Activated CD8-positive, alpha-beta T cell treated with anti-CD3 and anti-CD28 coated beads, Interleukin-2, amount 10 ng/mL, durations not matched to agents 7 days and 5 days (primary cell): ENCODE results near the gene EMSY. TPM values are rescaled to one million over a fixed set of nuclear protein-coding genes. Genes with fewer than 3 reads are reported as not detected.
A peak's percentile ranks its signal among the peaks of the same experiment; 100 is the strongest.
"Not testable (repeated sequence)": the region's sequence is repeated elsewhere in the genome, so short reads cannot be mapped to it uniquely, and the experiment has no call there.

ENCODE experiments used
- ATAC-seq: fragments of 150-1000 bp; cut with Tn5 transposase; one replicate; pipeline ENCODE4 v1.10.0; 2021; ENCODE audit warnings: moderate library complexity
- CTCF ChIA-PET: fragments of 350-600 bp; sonication (Branson Sonifier 250); formaldehyde crosslinking; loops from one replicate; lab custom pipeline; 2021; ENCODE audit warnings: antibody characterized with exemption; lab: Charles Lee
- POLR2A ChIA-PET: fragments of 350-600 bp; sonication (Branson Sonifier 250); formaldehyde crosslinking; loops from one replicate; lab custom pipeline; 2021; ENCODE audit warnings: antibody characterized with exemption; lab: Charles Lee
- DNase-seq: peaks from one replicate; pipeline ENCODE4 v3.0.0-alpha.2; 2020
- H3K27ac Mint-ChIP-seq: one replicate; pipeline ENCODE4 v1.8.0; 2021; ENCODE audit warnings: mild to moderate bottlenecking, mixed read lengths
- H3K27me3 Mint-ChIP-seq: one replicate; pipeline ENCODE4 v1.8.0; 2021; ENCODE audit warnings: low read depth, mixed read lengths
- H3K36me3 Mint-ChIP-seq: one replicate; pipeline ENCODE4 v1.8.0; 2021; ENCODE audit warnings: low read depth, mixed read lengths
- H3K4me1 Mint-ChIP-seq: one replicate; pipeline ENCODE4 v1.8.0; 2021; ENCODE audit warnings: low read depth, mixed read lengths
- H3K4me3 Mint-ChIP-seq: one replicate; pipeline ENCODE4 v1.8.0; 2021; ENCODE audit warnings: mild to moderate bottlenecking, mixed read lengths
- H3K9me3 Mint-ChIP-seq: one replicate; pipeline ENCODE4 v1.8.0; 2022; ENCODE audit warnings: mixed read lengths; ENCODE audit not compliant: insufficient read depth
- total RNA-seq, 2 experiments: library from RNA; stranded (reverse); gene quantifications; one replicate each; pipeline ENCODE4 v1.2.3, GENCODE V29; 2021

EMSY gene
- total RNA-seq, 2 experiments from 2014 or later: 30.1 to 32.2 TPM

- CTCF ChIA-PET: interaction anchor here (0.7 kb wide), 1 partner anchor 89 kb away, joined by 3 read pairs; no protein-coding TSS in a partner anchor
- H3K36me3 Mint-ChIP-seq: peaks cover 19% of the 10 kb centered on the region
- peaks cover 3% of the 10 kb centered on the region for H3K9me3 Mint-ChIP-seq
- H3K27ac Mint-ChIP-seq: peak overlapping the region; percentile 70
- H3K4me3 Mint-ChIP-seq: no peak overlapping the region
- peaks cover 3% of the 10 kb centered on the region for H3K27me3 Mint-ChIP-seq
- POLR2A ChIA-PET: no interaction called here
- peaks cover 80% of the 10 kb centered on the region for H3K4me1 Mint-ChIP-seq
- ATAC-seq (no peak), DNase-seq (peak; percentile 18)
Observed at GRCh38 chr11:76591416-76591815, 146.6 kb downstream of the EMSY start.

- ATAC-seq: peak; percentile 43
- H3K36me3 Mint-ChIP-seq: peaks cover 19% of the 10 kb centered on the region
- ChIA-PET POLR2A (no interaction called here), CTCF (interaction anchor here (0.5 kb wide), 1 partner anchor 706 kb away, joined by 3 read pairs; no protein-coding TSS in a partner anchor)
- peak; percentile 42 for DNase-seq
- H3K27me3 Mint-ChIP-seq: peaks cover 3% of the 10 kb centered on the region
- peaks cover 3% of the 10 kb centered on the region for H3K9me3 Mint-ChIP-seq
- H3K4me3 Mint-ChIP-seq: no peak overlapping the region
- H3K27ac Mint-ChIP-seq: peak overlapping the region; percentile 70
- H3K4me1 Mint-ChIP-seq: peaks cover 82% of the 10 kb centered on the region
Observed at GRCh38 chr11:76592025-76592914, 147.5 kb downstream of the EMSY start.

GRCh38 chr11:76592961-76593360 lies 148.1 kb downstream of the EMSY start:
- H3K4me1 Mint-ChIP-seq: peaks cover 83% of the 10 kb centered on the region
- no peak for ATAC-seq
- peaks cover 3% of the 10 kb centered on the region for H3K9me3 Mint-ChIP-seq
- H3K27me3 Mint-ChIP-seq: peaks cover 3% of the 10 kb centered on the region
- H3K4me3 Mint-ChIP-seq: no peak overlapping the region
- peak overlapping the region; percentile 43 for H3K27ac Mint-ChIP-seq
- peaks cover 17% of the 10 kb centered on the region for H3K36me3 Mint-ChIP-seq
- CTCF ChIA-PET: interaction anchor here (1.1 kb wide), 1 partner anchor 87 kb away, joined by 3 read pairs; no protein-coding TSS in a partner anchor
- peak; percentile 19 for DNase-seq
- POLR2A ChIA-PET: interaction anchor here (0.7 kb wide), 1 partner anchor 95 kb away, joined by 3 read pairs; no protein-coding TSS in a partner anchor

GRCh38 chr11:76595091-76595490 lies 150.3 kb downstream of the EMSY start:
- POLR2A ChIA-PET, H3K27me3 Mint-ChIP-seq, ATAC-seq, H3K36me3 Mint-ChIP-seq, H3K27ac Mint-ChIP-seq, CTCF ChIA-PET, H3K9me3 Mint-ChIP-seq, H3K4me3 Mint-ChIP-seq: not testable (repeated sequence)
- DNase-seq: peak; percentile 12
- H3K4me1 Mint-ChIP-seq: peaks cover 81% of the 10 kb centered on the region

GRCh38 chr11:76596652-76597051 lies 151.8 kb downstream of the EMSY start:
- ATAC-seq (no peak), DNase-seq (no peak)
- ChIA-PET CTCF (no interaction called here), POLR2A (no interaction called here)
- H3K27me3 Mint-ChIP-seq: peaks cover 3% of the 10 kb centered on the region
- no peak overlapping the region for H3K27ac Mint-ChIP-seq
- H3K36me3 Mint-ChIP-seq: peaks cover 7% of the 10 kb centered on the region
- H3K4me1 Mint-ChIP-seq: peaks cover 66% of the 10 kb centered on the region
- H3K4me3 Mint-ChIP-seq: no peak overlapping the region
- H3K9me3 Mint-ChIP-seq: no peaks in the 10 kb centered on the region

- peak; percentile 54 for ATAC-seq
- Mint-ChIP-seq H3K27ac (peak overlapping the region; percentile 46), H3K4me3 (no peak overlapping the region), H3K9me3 (no peaks in the 10 kb centered on the region), H3K36me3 (peaks cover 7% of the 10 kb centered on the region), H3K4me1 (peaks cover 55% of the 10 kb centered on the region), H3K27me3 (peaks cover 3% of the 10 kb centered on the region)
- POLR2A ChIA-PET: no interaction called here
- CTCF ChIA-PET: interaction anchor here (1.0 to 2.2 kb wide), 8 partner anchors 9 to 88 kb away, joined by 3 to 9 read pairs (median 6); no protein-coding TSS in a partner anchor
- peak; percentile 26 for DNase-seq
Observed at GRCh38 chr11:76597533-76598425, 153.0 kb downstream of the EMSY start.

- H3K27ac Mint-ChIP-seq: peak overlapping the region; percentile 57
- peaks cover 3% of the 10 kb centered on the region for H3K27me3 Mint-ChIP-seq
- POLR2A ChIA-PET: no interaction called here
- DNase-seq: peak; percentile 35
- peaks cover 49% of the 10 kb centered on the region for H3K4me1 Mint-ChIP-seq
- H3K9me3 Mint-ChIP-seq: no peaks in the 10 kb centered on the region
- H3K36me3 Mint-ChIP-seq: peaks cover 7% of the 10 kb centered on the region
- CTCF ChIA-PET: interaction anchor here (0.7 to 2.2 kb wide), 11 partner anchors 10 to 128 kb away, joined by 3 to 9 read pairs (median 4); no protein-coding TSS in a partner anchor
- H3K4me3 Mint-ChIP-seq: no peak overlapping the region
- ATAC-seq: peak; percentile 58
Observed at GRCh38 chr11:76598426-76598839, 153.6 kb downstream of the EMSY start.

GRCh38 chr11:76599041-76600013 lies 154.5 kb downstream of the EMSY start:
- H3K27me3 Mint-ChIP-seq: peaks cover 3% of the 10 kb centered on the region
- no peak for DNase-seq

GRCh38 chr11:76600124-76600655 lies 155.4 kb downstream of the EMSY start:
- H3K9me3 Mint-ChIP-seq: no peaks in the 10 kb centered on the region
- ATAC-seq (no peak), DNase-seq (no peak)
- H3K36me3 Mint-ChIP-seq: no peaks in the 10 kb centered on the region
- H3K27ac Mint-ChIP-seq: no peak overlapping the region
- ChIA-PET POLR2A (no interaction called here), CTCF (interaction anchor here (1.6 kb wide), 1 partner anchor 73 kb away, joined by 4 read pairs; no protein-coding TSS in a partner anchor)
- peaks cover 35% of the 10 kb centered on the region for H3K4me1 Mint-ChIP-seq
- H3K4me3 Mint-ChIP-seq: no peak overlapping the region
- H3K27me3 Mint-ChIP-seq: peaks cover under 1% of the 10 kb centered on the region

More at GRCh38 chr11:76599041-76600013, 154.5 kb downstream of the EMSY start:
- POLR2A ChIA-PET: no interaction called here
- CTCF ChIA-PET: interaction anchor here (0.7 to 2.2 kb wide), 10 partner anchors 11 to 129 kb away, joined by 3 to 9 read pairs (median 4); no protein-coding TSS in a partner anchor
- Mint-ChIP-seq H3K4me1 (peaks cover 43% of the 10 kb centered on the region), H3K27ac (no peak overlapping the region), H3K9me3 (no peaks in the 10 kb centered on the region), H3K4me3 (no peak overlapping the region), H3K36me3 (peaks cover 4% of the 10 kb centered on the region)
- no peak for ATAC-seq

- H3K27ac Mint-ChIP-seq: no peak overlapping the region
- DNase-seq: no peak
Observed at GRCh38 chr11:76601272-76601671, 156.5 kb downstream of the EMSY start.

More at GRCh38 chr11:76601272-76601671, 156.5 kb downstream of the EMSY start:
- no peaks in the 10 kb centered on the region for H3K9me3 Mint-ChIP-seq
- no peak for ATAC-seq
- ChIA-PET POLR2A (no interaction called here), CTCF (no interaction called here)
- H3K4me3 Mint-ChIP-seq: no peak overlapping the region
- no peaks in the 10 kb centered on the region for H3K36me3 Mint-ChIP-seq
- H3K4me1 Mint-ChIP-seq: peaks cover 30% of the 10 kb centered on the region
- no peaks in the 10 kb centered on the region for H3K27me3 Mint-ChIP-seq
